ENCODE data around the gene CEP70.
A peak's percentile ranks its signal among the peaks of the same experiment; 100 is the strongest.
"Not testable (repeated sequence)": the region's sequence is repeated elsewhere in the genome, so short reads cannot be mapped to it uniquely, and the experiment has no call there.

CEP70 gene

GRCh38 chr3:138491971-138492370 is 102.1 kb downstream of the CEP70 start:
- no peak for DNase-seq (ENCODE audit: low spot score)
- TF ChIP-seq CTCF (IDR thresholded peaks at IDR 0.05): no peak
- no peak overlapping the region for H3K4me3 ChIP-seq
- no peak overlapping the region for H3K27ac ChIP-seq

GRCh38 chr3:138486580-138486979 is 107.5 kb downstream of the CEP70 start:
- not testable (repeated sequence) for DNase-seq (ENCODE audit: low spot score); H3K27ac ChIP-seq; H3K4me3 ChIP-seq

GRCh38 chr3:138484672-138485071 is 109.4 kb downstream of the CEP70 start:
- H3K4me3 ChIP-seq; DNase-seq (ENCODE audit: low spot score); H3K27ac ChIP-seq: not testable (repeated sequence)

- H3K4me3 ChIP-seq: no peak overlapping the region
- TF ChIP-seq CTCF (IDR thresholded peaks at IDR 0.05): peak; percentile 14
- no peak overlapping the region for H3K27ac ChIP-seq
- no peak for DNase-seq (ENCODE audit: low spot score)
Observed at GRCh38 chr3:138479438-138479863, 114.6 kb downstream of the CEP70 start.

GRCh38 chr3:138477801-138478200 is 116.3 kb downstream of the CEP70 start:
- no peak for DNase-seq (ENCODE audit: low spot score)
- no peak overlapping the region for H3K27ac ChIP-seq
- no peak overlapping the region for H3K4me3 ChIP-seq
- TF ChIP-seq CTCF (IDR thresholded peaks at IDR 0.05): no peak

- H3K4me3 ChIP-seq: no peak overlapping the region
- DNase-seq (ENCODE audit: low spot score): no peak
- no peak for TF ChIP-seq CTCF (IDR thresholded peaks at IDR 0.05)
- no peak overlapping the region for H3K27ac ChIP-seq
Observed at GRCh38 chr3:138477120-138477519, 116.9 kb downstream of the CEP70 start.

GRCh38 chr3:138476526-138476925 is 117.5 kb downstream of the CEP70 start:
- Histone ChIP-seq H3K4me3 (no peak overlapping the region), H3K27ac (no peak overlapping the region)
- TF ChIP-seq CTCF (IDR thresholded peaks at IDR 0.05): no peak
- DNase-seq (ENCODE audit: low spot score): no peak

- no peak for DNase-seq (ENCODE audit: low spot score)
- no peak overlapping the region for H3K27ac ChIP-seq
- H3K4me3 ChIP-seq: no peak overlapping the region
- TF ChIP-seq CTCF (IDR thresholded peaks at IDR 0.05): no peak
Observed at GRCh38 chr3:138474163-138474562, 119.9 kb downstream of the CEP70 start.
